Bone marrow (tissue), 2 donors: ENCODE data around the gene EYS.
A peak's percentile ranks its signal among the peaks of the same experiment; 100 is the strongest.

Experiments used
- DNase-seq, 2 donors: peaks; one replicate each; lab custom pipeline; 2025; lab: John Stamatoyannopoulos, UW

EYS gene

GRCh38 chr6:64723327-64724058 is 983.5 kb downstream of the EYS start:
- DNase-seq, result no peak

GRCh38 chr6:64721865-64722264 is 985.2 kb downstream of the EYS start:
- DNase-seq, result no peak

GRCh38 chr6:64717281-64717680 is 989.7 kb downstream of the EYS start:
- no peak for DNase-seq

GRCh38 chr6:64715624-64716023 is 991.4 kb downstream of the EYS start:
- DNase-seq, result no peak

- no peak for DNase-seq
Observed at GRCh38 chr6:64714073-64714472, 993.0 kb downstream of the EYS start.

GRCh38 chr6:64713175-64713574 is 993.9 kb downstream of the EYS start:
- no peak for DNase-seq

GRCh38 chr6:64712606-64713005 is 994.4 kb downstream of the EYS start:
- no peak for DNase-seq

GRCh38 chr6:64703922-64704321 is 1003.1 kb downstream of the EYS start:
- DNase-seq, result no peak

GRCh38 chr6:64696053-64696452 is 1011.0 kb downstream of the EYS start:
- DNase-seq, result no peak

GRCh38 chr6:64694356-64694755 is 1012.7 kb downstream of the EYS start:
- no peak for DNase-seq

- DNase-seq, result no peak
Observed at GRCh38 chr6:64691064-64691463, 1016.0 kb downstream of the EYS start.

- no peak for DNase-seq
Observed at GRCh38 chr6:64685401-64685800, 1021.6 kb downstream of the EYS start.

- DNase-seq, result no peak
Observed at GRCh38 chr6:64683682-64684081, 1023.3 kb downstream of the EYS start.

- no peak for DNase-seq
Observed at GRCh38 chr6:64681416-64682160, 1025.4 kb downstream of the EYS start.

- DNase-seq, result no peak
Observed at GRCh38 chr6:64680446-64680845, 1026.6 kb downstream of the EYS start.

- DNase-seq, result no peak
Observed at GRCh38 chr6:64679416-64679815, 1027.6 kb downstream of the EYS start.

GRCh38 chr6:64672651-64673050 is 1034.4 kb downstream of the EYS start:
- no peak for DNase-seq

- DNase-seq, result peak in 1 of 2 donors; percentile 92
Observed at GRCh38 chr6:64672131-64672530, 1034.9 kb downstream of the EYS start.

GRCh38 chr6:64665137-64665536 is 1041.9 kb downstream of the EYS start:
- DNase-seq, result no peak

- no peak for DNase-seq
Observed at GRCh38 chr6:64664480-64664879, 1042.5 kb downstream of the EYS start.

- DNase-seq, result no peak
Observed at GRCh38 chr6:64644024-64644423, 1063.0 kb downstream of the EYS start.

GRCh38 chr6:64630901-64631300 is 1076.1 kb downstream of the EYS start:
- no peak for DNase-seq

GRCh38 chr6:64622944-64623343 is 1084.1 kb downstream of the EYS start:
- no peak for DNase-seq

- no peak for DNase-seq
Observed at GRCh38 chr6:64602993-64603392, 1104.0 kb downstream of the EYS start.
